GM21786 (cell line): ENCODE data around the gene JMJD1C.
"Not testable (repeated sequence)": the region's sequence is repeated elsewhere in the genome, so short reads cannot be mapped to it uniquely, and the experiment has no call there.

ENCODE experiments used
- ATAC-seq: cut with Tn5 transposase; IDR thresholded peaks from one replicate; pipeline ENCODE4 v1.9.1; 2021; ENCODE audit not compliant: unreplicated experiment

The JMJD1C gene

GRCh38 chr10:63366933-63367332 lies 98.8 kb downstream of the JMJD1C start:
- no peak for ATAC-seq

- ATAC-seq: no peak
Observed at GRCh38 chr10:63365976-63366765, 99.6 kb downstream of the JMJD1C start.

GRCh38 chr10:63364918-63365317 lies 100.9 kb downstream of the JMJD1C start:
- ATAC-seq: no peak

GRCh38 chr10:63363951-63364350 lies 101.8 kb downstream of the JMJD1C start:
- no peak for ATAC-seq

GRCh38 chr10:63355682-63356081 lies 110.1 kb downstream of the JMJD1C start:
- ATAC-seq: no peak

GRCh38 chr10:63352976-63353375 lies 112.8 kb downstream of the JMJD1C start:
- ATAC-seq: no peak

GRCh38 chr10:63348245-63348850 lies 117.4 kb downstream of the JMJD1C start:
- ATAC-seq: no peak

GRCh38 chr10:63346015-63346441 lies 119.7 kb downstream of the JMJD1C start:
- ATAC-seq: no peak

- ATAC-seq: no peak
Observed at GRCh38 chr10:63344269-63344668, 121.5 kb downstream of the JMJD1C start.

- ATAC-seq: no peak
Observed at GRCh38 chr10:63343476-63343875, 122.3 kb downstream of the JMJD1C start.

- not testable (repeated sequence) for ATAC-seq
Observed at GRCh38 chr10:63339640-63340039, 126.1 kb downstream of the JMJD1C start.

- ATAC-seq: no peak
Observed at GRCh38 chr10:63337455-63338251, 128.1 kb downstream of the JMJD1C start.

- ATAC-seq: no peak
Observed at GRCh38 chr10:63331586-63331985, 134.2 kb downstream of the JMJD1C start.

GRCh38 chr10:63324495-63324854 lies 141.3 kb downstream of the JMJD1C start:
- ATAC-seq: no peak

- no peak for ATAC-seq
Observed at GRCh38 chr10:63323701-63324494, 141.9 kb downstream of the JMJD1C start.

GRCh38 chr10:63320683-63321082 lies 145.1 kb downstream of the JMJD1C start:
- ATAC-seq: no peak

GRCh38 chr10:63319231-63319630 lies 146.5 kb downstream of the JMJD1C start:
- no peak for ATAC-seq

- no peak for ATAC-seq
Observed at GRCh38 chr10:63318491-63318890, 147.3 kb downstream of the JMJD1C start.

- no peak for ATAC-seq
Observed at GRCh38 chr10:63314020-63314419, 151.8 kb downstream of the JMJD1C start.

- no peak for ATAC-seq
Observed at GRCh38 chr10:63313066-63313717, 152.6 kb downstream of the JMJD1C start.
